ENCODE results near the gene MAS1.

The MAS1 gene

DNA sequence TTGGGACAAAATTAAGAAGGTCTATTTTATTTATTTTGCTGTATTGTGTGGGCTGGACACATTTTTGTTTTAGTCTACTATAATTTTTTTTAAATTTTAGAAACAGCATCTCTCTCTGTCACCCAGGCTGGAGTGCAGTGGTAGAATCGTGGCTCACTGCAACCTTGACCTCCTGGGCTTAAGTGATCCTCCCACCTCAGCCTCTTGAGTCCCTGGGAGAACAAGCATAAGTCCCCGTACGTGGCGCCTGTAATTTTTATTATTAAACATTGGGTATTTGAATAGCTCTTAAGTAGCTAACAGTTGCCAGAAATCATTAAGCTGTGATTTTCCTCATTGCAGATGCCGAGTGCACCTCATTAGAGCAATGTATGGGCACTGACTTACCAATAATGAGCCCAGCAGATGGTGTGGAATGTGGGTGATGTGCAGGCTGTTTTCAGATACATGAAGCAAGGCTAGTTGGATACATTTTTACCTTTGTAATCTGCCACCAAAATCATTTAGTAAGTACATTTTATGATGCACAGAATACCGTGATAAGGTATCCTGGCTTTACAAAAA lies 10.3 kb upstream of the MAS1 start:
- no peak for DNase-seq

DNA sequence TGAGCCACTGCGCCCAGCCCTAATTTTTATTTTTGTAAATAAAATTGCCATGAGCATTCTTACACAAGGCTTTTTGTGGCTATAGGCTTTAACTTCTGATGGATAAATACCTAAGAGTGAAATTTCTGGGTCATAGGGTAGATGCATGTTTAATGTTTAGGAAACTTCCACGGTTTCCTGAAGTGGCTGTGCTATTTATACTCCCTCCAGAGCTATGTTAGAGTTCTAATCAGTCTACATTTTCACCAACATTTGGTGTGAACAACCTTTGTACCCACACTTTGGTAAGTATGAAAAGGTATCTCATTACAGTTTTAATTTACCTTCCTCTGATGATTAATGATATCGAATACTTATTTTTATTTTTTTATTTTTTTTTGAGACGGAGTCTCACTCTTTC lies 6.1 kb upstream of the MAS1 start:
- DNase-seq, result no peak

- no peak for DNase-seq
Observed at GRCh38 chr6:159886270-159886669, 4.5 kb upstream of the MAS1 start.

DNA sequence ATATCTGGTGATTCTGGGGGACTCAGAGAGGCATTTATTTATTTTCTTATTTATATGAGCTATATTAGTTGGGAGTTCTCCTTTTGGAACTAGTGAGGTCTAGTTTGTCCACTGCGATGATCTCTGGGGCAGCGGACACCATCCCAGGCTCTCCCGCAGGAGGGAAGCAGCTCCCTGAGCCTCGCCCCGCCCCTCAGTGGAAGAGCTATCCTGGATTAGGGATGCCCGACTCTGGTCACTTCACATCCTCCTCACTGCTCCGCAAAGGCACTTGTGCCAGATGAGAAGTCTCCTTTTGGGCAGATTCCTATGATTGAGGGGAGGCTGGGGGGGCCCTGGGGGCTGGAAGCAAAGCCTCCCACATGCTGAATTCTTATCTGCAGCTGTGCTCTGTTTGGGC lies 3.6 kb upstream of the MAS1 start:
- DNase-seq, result no peak

GRCh38 chr6:159887761-159888160 lies 3.0 kb upstream of the MAS1 start:
- no peak for DNase-seq

DNA sequence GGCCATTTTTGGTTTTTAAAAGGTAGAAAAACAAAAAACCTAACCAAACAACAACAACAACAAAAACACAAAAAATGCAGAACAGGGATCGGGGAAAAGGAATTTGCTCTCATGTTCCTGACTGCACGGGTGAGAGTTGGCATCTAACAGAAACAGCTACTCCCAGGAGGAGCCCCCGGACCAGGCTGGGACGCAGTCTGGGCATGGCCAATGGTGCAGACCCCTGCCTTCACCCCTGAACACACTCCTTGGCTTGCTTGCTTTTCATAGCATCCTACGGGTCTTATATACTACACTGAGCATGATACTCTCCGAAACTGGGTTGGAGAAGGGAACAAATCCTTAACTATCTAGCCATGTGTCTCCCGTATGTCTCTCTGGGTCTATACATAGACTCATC lies 587 bp upstream of the MAS1 start:
- DNase-seq, result no peak

- no peak for DNase-seq
Observed at GRCh38 chr6:159892053-159892452, 1.3 kb downstream of the MAS1 start.

- no peak for DNase-seq
Observed at GRCh38 chr6:159893064-159893463, 2.3 kb downstream of the MAS1 start.

DNA sequence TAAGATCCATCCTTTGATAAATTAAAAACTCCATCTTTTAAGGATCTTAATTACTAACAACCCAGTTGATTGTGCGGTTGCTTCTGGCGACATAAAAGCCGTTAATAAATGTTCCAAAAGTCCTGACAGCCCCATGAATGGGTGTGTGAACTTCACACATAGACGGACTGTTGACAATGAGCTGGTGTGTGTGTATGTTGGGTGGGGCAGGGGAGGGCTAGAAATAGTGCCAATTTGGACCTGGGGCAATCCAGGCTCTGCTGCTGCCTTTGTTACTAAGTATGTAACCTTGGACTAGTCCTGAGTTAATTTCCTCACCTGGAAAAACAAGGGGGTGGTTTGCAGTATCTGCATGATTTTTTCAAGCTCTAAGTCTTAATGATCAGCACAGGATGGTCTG lies 4.2 kb downstream of the MAS1 start:
- no peak for DNase-seq

- no peak for DNase-seq
Observed at GRCh38 chr6:159897603-159898002, 6.8 kb downstream of the MAS1 start.

DNA sequence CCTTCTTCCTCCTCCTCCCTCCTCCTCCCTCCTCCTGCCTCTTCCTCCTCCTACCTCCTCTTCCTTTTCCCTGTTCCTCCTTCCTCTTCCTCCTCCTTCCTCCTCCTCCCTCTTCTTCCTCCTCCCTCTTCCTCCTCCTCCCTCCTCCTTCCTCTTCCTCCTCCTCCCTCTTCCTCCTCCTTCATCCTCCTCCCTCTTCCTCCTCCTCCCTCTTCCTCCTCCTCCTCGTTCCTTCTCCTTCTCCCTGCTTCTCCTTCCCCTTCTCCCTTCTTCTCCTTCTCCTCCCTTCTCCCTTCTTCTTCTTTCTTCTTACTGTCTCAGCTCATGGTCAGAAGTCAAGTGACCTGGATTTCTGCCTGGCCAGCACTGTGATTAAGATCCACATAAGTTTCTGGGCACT lies 7.7 kb downstream of the MAS1 start:
- no peak for DNase-seq

DNA sequence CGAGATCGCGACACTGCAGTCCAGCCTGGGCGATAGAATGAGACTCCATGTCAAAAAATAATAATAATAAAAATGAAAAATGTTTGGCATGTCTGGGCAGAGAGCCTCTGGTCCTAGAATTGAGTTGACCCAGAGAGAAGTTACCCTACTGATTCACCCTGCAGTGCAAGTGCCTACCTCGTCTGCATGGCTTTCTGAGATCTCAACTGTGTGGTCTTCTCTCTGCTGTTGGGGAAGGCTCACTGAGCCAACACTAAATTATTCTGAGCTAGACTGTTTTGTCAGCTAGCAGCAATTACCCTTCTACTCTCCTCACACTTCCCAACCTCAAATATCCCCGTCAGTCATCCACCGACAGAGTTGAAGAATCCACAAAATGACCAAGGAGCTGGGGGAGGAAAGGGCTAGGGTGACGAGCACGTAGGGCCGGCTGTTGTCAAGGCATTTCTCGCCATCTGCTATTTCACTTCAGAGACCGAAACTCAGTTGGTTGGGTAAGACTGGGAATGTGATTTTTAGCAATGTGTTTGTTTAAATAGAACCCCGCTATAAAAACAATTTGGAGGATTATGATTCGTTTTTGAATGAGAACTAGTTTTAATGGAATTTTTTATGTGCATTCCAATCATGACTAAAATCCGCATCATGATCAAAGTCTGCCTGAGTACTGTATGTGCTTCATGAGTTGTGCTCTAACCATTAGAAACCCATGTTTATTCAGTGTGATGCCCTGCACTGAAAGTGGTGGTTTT lies 9.4 kb downstream of the MAS1 start:
- DNase-seq, result no peak

GRCh38 chr6:159902620-159903019 lies 11.8 kb downstream of the MAS1 start:
- DNase-seq, result no peak

- no peak for DNase-seq
Observed at GRCh38 chr6:159904497-159904911, 13.7 kb downstream of the MAS1 start.

DNA sequence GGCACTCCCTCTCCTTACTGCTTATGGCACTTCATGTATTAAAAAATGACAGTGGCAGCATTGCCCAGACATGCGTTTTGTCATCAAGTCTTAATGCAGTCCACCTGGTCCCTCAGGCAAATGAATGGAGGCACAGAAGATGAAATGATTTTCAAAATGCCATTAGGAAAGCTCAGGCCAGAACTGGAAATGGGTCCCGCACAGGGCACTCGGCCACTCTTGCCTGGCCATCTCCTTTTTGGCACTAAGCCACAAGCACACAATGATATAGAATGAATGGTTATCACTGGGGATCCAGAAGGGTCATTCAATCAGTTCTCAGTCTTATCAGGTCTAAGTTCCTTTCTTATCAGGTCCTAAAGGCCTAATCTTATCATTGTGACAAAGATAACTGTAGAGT lies 15.6 kb downstream of the MAS1 start:
- no peak for DNase-seq

- peak; percentile 50 to 83 (median 68) for DNase-seq
Observed at GRCh38 chr6:159908535-159908934, 17.7 kb downstream of the MAS1 start.

DNA sequence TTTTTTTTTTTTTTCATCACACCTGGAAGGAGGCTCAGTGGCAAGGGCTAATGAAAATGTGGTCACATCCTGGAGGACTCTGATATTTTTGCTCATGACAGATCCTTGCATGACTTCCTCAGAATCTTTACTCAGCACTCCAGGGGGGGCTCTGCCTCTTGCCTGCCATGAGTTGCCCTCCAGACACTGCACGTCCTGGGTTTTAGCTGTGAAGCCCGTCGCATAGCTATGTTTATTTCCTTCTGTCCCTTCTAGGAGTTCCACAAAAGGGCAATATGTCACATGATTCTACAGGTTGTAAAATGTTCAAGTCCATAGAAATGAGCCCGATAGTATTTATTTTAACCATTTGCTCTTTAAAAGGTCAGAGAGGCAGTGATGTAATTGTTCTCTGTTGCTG lies 18.2 kb downstream of the MAS1 start:
- peak in 3 of 4 experiments; percentile 12 to 26 (median 22) for DNase-seq

DNA sequence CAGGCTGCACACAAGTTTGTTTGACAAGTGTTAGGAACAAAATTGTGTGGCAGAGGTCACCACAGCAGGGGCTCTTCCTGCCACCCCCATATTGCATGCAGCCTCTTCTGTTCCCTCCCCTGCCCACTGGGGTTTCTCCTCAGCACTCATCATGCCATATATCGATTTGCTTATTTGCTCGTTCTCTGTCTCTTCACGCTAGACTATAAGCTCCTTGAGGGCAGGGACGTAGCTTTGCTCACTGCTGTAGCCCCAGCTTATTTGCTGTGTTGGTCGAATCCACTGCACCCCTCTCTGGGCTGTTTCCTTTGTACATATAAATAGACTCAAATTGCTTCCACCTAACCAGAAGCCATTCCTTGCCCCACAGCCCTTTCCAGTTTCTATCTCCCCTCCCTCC lies 19.6 kb downstream of the MAS1 start:
- DNase-seq, result no peak

DNA sequence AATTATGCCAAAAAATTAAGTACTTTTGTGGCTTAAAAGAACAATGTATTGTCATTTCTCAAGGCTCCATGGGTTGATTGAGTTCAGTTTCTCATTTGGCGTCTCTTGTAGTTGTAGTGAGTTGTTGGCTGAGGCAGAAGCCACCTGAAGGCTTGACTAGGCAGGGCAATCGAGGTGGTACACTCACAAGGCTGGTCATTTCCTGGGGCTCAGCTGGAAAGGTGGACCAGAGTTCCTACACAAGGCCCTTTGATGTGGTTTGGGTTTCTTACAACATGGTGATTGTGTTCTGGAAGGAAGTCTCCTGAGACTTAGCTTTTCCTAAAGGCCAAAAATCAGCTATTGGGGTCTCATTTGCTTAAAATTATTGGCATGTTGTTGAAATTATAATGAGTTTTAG lies 22.6 kb downstream of the MAS1 start:
- no peak for DNase-seq

DNA sequence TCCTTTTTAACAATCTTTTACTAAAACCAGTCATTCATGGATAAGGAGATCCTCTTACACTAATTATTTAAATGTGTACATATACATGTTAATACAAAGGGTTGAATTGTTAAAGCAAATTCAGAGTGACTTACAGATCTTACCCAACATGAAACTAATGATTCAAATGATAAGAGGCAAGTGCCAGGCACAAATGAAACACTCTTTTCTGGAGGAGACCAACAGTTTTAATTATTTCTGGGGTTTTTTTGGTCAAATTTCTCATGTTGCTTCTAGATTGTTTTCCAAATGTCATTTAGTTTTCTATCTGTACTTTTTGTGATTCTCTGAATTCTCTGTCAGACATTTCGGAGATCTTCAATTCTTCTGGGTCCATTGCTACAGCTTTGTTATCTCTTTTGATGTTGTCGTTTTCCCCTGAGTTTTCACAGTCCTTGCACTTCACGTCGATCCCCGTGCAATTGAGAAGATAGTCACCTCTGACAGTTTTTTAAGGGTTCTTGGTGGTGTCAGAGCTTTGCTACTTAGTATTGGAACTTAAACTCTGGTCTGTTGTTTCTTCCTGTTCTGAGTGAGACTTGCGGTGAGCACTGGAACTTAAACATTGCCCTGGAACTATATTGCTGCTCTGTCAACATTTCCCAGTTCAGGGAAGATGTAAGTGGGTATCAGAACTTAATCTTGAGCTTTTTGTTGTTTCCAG lies 23.2 kb downstream of the MAS1 start:
- no peak for DNase-seq

DNA sequence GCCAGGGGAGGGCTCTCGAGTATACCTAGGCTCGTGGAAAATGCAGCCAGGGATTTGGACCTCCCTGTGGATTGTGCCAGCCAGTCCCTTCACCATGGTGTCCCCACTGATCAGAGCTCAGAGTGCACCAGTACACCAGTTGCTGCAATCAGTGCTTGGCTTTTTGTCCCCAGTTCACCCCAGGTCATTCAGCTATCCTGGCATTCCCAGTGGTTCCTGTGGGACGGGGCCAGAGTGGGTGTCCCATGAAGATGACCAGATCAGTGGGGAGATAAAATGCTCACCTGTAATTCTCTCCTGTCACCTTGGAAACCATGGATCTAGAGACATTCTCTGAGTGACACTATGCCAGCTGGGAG lies 23.8 kb downstream of the MAS1 start:
- DNase-seq, result no peak

DNA sequence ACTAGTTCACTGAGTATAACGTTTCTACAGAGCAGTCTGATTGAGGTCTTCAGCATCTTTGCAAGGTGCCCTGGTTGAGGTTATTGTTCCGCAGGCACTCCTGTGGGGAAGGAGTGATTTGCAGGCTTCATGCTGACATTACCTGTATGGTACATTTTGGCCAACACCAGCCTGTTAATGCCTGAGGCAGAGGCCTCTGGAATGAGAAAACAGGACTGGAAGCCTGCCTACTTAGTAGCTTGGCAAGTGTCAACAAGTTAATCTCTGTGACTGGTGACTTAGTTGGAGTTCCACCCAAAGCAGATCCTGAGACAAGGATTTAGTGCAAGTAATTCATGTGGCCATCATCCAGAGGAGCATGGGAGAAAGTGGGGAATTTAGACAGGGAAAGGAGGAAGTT lies 24.6 kb downstream of the MAS1 start:
- DNase-seq, result no peak

DNA sequence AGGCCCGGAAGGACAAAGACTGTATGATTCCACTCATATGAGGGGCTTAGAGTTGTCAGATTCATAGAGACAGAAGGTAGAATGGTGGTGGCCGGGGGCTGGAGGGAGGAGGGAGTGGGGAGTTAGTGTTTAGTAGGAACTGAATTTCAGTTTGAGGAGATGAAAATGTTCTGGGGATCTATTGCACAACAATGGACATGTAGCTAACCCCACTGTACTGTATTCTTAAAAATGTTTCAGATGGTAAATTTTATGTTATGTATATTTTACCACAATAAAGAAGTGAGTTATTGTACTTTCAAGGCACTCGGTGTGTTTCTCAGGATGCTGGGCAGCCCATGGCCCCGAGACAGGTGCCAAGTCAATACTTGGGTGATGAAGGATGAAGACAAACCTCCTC lies 25.4 kb downstream of the MAS1 start:
- no peak for DNase-seq

GRCh38 chr6:159916752-159917151 lies 26.0 kb downstream of the MAS1 start:
- DNase-seq, result no peak
